Amniotic stem cell (primary cell): Measurements from ENCODE around the gene CKAP5.
A peak's percentile ranks its signal among the peaks of the same experiment; 100 is the strongest.

ENCODE experiments used
- DNase-seq: peaks from one replicate; lab custom pipeline; 2025; lab: John Stamatoyannopoulos, UW

Gene CKAP5

GRCh38 chr11:46845740-46846509 is at the start of gene CKAP5:
TSS of gene CKAP5 (minus strand) at chr11:46846280. CDS start at chr11:46821231, 25,049 bp downstream.
- DNase-seq: peak; percentile 87

GRCh38 chr11:46895821-46896220 is 49.7 kb upstream of the CKAP5 start:
- no peak for DNase-seq

DNA sequence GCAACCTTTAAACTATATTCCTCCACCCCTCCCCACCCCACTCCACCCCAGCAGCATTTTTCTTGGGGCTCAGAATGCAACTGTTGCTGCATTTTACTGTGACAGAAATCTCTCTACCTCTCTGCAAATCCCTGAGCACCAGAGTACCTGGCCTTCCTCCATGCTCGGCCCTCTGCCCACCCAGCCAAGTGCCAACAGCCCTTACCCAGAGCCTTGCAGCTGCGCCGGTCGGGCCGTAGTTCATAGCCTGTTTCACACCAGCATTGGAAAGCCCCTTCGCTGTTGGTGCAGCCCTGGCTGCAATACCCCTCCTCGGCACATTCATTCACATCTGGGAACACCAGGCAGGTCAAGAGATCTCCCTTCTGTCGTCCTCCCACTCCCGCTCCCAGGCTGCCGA is 48.9 kb upstream of the CKAP5 start:
- no peak for DNase-seq

GRCh38 chr11:46894506-46894905 is 48.4 kb upstream of the CKAP5 start:
- DNase-seq: no peak

DNA sequence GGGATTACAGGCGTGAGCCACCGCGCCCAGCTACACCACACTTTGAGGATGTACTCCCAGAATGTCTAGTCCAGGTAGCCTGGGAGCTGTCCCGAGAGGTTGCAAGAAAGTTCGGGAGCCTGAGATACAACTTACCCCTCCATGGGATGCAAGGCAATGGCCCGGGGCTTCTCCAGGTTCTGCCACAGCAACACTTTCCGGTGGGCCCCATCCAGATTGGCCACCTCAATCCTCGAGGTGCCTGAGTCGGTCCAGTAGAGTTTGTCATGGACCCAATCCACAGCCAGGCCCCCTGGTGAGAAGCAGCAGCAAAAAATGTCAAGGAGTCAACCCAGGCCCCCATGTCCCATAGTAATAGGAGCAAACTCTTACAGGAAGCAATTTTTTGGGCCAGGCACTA is 46.8 kb upstream of the CKAP5 start:
- DNase-seq: no peak

- DNase-seq: no peak
These were observed 46.0 kb upstream of the CKAP5 start for GRCh38 chr11:46892109-46892508.

DNA sequence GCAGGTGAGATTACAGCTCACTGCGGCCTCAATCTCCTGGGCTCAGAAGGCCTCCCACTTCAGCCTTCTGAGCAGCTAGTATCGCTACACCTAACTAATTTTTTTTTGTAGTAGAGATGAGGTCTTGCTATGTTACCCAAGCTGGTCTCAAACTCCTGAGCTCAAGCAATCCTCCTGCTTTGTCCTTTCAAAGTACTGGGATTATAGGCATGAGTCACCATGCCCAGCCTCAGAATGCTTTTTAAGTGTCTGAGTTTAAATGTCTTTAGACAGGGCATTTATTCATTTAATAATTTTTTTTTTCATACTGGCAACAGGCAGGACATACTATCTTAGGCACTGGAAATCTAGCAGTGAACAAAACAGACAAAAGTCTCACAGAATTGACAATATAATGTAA is 44.6 kb upstream of the CKAP5 start:
- no peak for DNase-seq

GRCh38 chr11:46889689-46890475 is 43.8 kb upstream of the CKAP5 start:
- DNase-seq: no peak

GRCh38 chr11:46889251-46889650 is 43.2 kb upstream of the CKAP5 start:
- no peak for DNase-seq

DNA sequence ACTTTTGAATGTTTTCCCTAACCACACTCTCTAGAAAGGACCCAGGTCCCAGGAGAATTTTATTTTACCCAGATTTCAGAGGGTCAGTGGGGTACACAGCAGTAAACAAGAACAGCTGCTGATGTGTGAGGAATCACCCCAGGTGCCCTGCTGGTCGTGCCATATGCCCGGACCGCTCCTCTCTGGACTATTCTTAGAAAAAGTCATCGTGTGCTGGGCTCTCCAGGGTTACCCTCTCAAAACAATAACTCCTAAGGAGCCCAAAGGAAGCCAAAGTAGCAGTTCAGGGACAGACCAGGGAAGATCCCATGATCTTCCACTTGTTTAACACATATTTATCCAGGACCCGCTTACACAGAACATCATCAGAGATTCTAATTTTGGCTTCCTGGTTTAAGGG is 42.6 kb upstream of the CKAP5 start:
- no peak for DNase-seq

DNA sequence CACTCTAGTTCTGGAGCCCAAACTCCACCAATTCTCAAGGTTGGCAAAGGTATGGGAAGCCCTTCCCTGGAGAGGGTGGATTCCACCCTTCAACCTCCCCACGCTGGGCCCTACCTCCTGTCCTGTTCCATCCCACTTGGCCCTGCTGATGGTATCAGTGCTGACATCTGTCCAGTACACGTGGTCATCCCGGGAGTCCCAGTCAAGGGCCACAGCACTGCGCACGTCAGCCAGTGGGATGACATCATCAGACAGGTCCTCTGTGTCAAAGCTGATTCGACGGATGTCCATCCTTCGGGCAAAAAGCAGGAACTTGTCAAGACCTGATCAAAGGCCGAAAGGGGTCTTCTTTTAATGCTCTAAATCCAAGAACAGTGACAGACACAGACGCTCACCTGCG is 40.1 kb upstream of the CKAP5 start:
- DNase-seq: no peak

DNA sequence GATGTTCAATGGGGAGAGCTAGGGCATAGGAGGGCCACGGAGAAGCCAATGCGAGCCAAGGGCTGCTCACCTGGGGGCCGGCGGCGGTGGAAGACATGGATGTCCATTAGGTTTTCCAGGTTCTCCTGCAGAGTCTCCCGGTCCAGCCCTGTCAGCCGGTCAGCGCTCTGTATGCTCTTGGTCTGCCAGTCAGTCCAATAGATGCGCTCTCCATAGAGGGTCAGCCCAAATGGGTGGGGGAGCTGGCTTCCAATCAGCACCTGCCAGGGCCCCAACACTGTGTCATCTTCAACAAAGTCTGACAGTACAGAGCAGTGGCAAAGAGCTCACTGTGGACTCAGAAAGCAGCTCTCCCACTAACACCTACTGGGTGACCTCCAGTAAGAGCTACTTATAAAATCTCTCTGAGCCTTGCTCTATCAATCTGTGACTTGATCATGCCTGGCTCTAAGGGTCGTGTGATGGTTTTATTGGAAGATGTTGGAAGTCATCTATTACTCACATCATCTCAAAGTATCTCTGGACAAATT is 33.0 kb upstream of the CKAP5 start:
- DNase-seq: no peak

DNA sequence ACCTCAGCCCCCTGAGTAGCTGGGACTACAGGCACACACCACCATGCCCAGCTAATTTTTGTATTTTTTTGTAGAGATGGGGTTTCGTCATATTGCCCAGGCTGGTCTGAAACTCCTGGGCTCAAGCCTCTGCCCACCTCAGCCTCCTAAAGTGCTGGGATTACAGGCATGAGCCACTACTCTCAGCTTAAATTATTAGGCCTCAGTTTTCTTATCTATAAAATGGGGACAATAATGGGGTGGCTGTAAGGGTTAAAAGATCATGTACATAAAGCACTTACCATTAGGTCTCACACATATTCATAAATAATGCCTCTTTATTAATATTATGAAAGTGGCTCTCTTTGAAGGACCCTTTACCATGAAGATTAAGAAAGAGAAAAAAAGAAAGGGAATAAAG is 31.5 kb upstream of the CKAP5 start:
- DNase-seq: no peak

GRCh38 chr11:46876471-46876870 is 30.4 kb upstream of the CKAP5 start:
- DNase-seq: no peak

- DNase-seq: no peak
These were observed 28.5 kb upstream of the CKAP5 start for GRCh38 chr11:46874586-46874985.

- no peak for DNase-seq
These were observed 22.8 kb upstream of the CKAP5 start for GRCh38 chr11:46868912-46869311.

- peak; percentile 49 for DNase-seq
These were observed 19.3 kb upstream of the CKAP5 start for GRCh38 chr11:46865340-46865739.

GRCh38 chr11:46860218-46860617 is 14.1 kb upstream of the CKAP5 start:
- no peak for DNase-seq

- no peak for DNase-seq
These were observed 13.0 kb upstream of the CKAP5 start for GRCh38 chr11:46858920-46859546.

DNA sequence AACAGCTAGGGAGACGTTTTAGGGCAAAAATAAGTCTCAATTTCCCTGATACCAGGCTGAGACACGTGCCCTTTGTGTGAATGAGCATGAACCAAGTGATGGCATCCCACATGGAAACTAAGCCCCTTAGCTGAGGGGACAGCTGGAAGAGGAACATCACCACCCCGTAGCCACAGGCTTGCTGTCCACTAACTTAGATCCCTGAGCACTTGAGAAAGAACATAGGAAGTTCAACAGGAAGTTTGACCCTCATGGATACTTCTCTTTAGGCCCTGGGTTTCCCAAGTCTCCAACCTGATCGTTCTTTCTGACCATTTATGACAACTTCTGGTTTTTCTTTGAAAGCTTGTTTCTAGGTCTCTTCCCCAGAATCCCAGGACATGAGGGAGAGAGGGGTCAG is 11.6 kb upstream of the CKAP5 start:
- DNase-seq: no peak

GRCh38 chr11:46856605-46857343 is 10.7 kb upstream of the CKAP5 start:
- no peak for DNase-seq

GRCh38 chr11:46855863-46856262 is 9.8 kb upstream of the CKAP5 start:
- DNase-seq: no peak
